ENCODE results near the gene LECT2. TPM values are rescaled to one million over a fixed set of nuclear protein-coding genes. Genes with fewer than 3 reads are reported as not detected.

LECT2 gene
- total RNA-seq, 1 donor from 2014 or later: not detected

GRCh38 chr5:135966165-135966564 lies 11.4 kb upstream of the LECT2 start:
- no peak for DNase-seq
- Histone ChIP-seq H3K27me3 (ENCODE audit: low read depth) (no peaks in the 10 kb centered on the region), H3K9me3 (replicated peaks) (no peaks in the 10 kb centered on the region), H3K4me1 (peaks cover 4% of the 10 kb centered on the region), H3K36me3 (no peaks in the 10 kb centered on the region), H3K4me3 (no peak overlapping the region), H3K27ac (replicated peaks) (no peak overlapping the region)
- intact Hi-C loops (cut with micrococcal nuclease): no loop called here
- TF ChIP-seq, protein P1, sequence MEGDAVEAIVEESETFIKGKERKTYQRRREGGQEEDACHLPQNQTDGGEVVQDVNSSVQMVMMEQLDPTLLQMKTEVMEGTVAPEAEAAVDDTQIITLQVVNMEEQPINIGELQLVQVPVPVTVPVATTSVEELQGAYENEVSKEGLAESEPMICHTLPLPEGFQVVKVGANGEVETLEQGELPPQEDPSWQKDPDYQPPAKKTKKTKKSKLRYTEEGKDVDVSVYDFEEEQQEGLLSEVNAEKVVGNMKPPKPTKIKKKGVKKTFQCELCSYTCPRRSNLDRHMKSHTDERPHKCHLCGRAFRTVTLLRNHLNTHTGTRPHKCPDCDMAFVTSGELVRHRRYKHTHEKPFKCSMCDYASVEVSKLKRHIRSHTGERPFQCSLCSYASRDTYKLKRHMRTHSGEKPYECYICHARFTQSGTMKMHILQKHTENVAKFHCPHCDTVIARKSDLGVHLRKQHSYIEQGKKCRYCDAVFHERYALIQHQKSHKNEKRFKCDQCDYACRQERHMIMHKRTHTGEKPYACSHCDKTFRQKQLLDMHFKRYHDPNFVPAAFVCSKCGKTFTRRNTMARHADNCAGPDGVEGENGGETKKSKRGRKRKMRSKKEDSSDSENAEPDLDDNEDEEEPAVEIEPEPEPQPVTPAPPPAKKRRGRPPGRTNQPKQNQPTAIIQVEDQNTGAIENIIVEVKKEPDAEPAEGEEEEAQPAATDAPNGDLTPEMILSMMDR (IDR thresholded peaks at IDR 0.05; ENCODE audit: borderline replicate concordance): peak; percentile 35

DNA sequence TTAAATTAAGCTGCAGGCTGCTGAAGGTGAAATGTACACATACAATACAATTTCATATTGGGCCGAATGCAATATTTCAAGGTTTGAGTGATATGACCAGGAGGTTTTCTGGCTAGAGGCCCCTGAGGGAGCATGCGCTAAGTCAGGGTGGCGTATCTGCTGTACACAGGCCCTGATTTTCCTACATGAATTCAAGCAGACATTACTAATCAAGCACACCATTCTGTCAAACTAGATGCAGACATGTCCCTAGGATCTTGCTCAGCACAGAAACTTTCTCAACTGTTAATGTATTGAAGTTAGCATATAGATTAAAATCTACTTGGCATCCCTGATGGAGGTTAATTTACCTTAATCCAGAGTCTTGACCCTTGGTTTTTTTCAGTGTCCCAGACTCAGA lies 10.7 kb upstream of the LECT2 start:
- Histone ChIP-seq H3K9me3 (replicated peaks) (no peaks in the 10 kb centered on the region), H3K4me1 (peaks cover 4% of the 10 kb centered on the region), H3K27ac (replicated peaks) (no peak overlapping the region), H3K4me3 (no peak overlapping the region), H3K27me3 (ENCODE audit: low read depth) (no peaks in the 10 kb centered on the region), H3K36me3 (no peaks in the 10 kb centered on the region)
- intact Hi-C loops (cut with micrococcal nuclease): no loop called here
- TF ChIP-seq, protein P1 (IDR thresholded peaks at IDR 0.05; ENCODE audit: borderline replicate concordance): no peak
- DNase-seq: no peak

DNA sequence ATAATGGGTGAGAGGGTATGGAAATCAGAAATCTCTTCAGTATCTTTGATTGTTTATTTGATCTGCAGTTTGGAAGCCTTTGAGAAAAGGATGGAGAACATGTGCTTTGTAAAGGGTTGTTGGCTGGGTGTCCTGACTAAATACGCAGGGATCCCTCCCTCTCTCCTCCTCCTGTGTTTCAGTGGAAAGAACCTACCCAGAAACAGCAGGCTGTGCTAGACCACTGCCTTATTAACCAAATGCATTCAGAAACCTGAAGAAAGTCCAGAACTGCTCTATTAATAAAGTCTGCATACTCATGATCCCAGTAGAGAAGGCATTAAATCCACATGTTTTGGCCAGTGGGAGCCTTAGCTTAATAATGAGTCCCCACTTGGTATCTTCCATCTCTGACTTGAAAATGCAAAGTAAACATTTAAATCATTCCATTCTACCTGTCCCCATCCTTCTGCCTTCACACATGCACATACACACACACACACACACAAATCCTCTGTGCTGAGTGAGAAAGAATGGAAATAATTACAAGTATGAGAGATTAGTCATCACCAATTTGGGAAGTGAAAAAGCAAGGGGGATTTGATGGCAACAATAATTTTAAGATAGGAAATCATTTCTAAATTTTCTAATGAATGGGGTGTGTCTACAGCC lies 10.0 kb upstream of the LECT2 start:
- H3K4me1 ChIP-seq: peaks cover 4% of the 10 kb centered on the region
- no peak for DNase-seq
- H3K4me3 ChIP-seq: no peak overlapping the region
- intact Hi-C loops (cut with micrococcal nuclease): no loop called here
- no peak overlapping the region for H3K27ac ChIP-seq (replicated peaks)
- no peaks in the 10 kb centered on the region for H3K36me3 ChIP-seq
- H3K9me3 ChIP-seq (replicated peaks): no peaks in the 10 kb centered on the region
- no peaks in the 10 kb centered on the region for H3K27me3 ChIP-seq (ENCODE audit: low read depth)
- TF ChIP-seq, protein P1 (IDR thresholded peaks at IDR 0.05; ENCODE audit: borderline replicate concordance): no peak

GRCh38 chr5:135955525-135955924 lies 742 bp upstream of the LECT2 start:
- Histone ChIP-seq H3K4me1 (no peaks in the 10 kb centered on the region), H3K27me3 (ENCODE audit: low read depth) (peaks cover 15% of the 10 kb centered on the region), H3K27ac (replicated peaks) (no peak overlapping the region), H3K4me3 (no peak overlapping the region), H3K36me3 (no peaks in the 10 kb centered on the region), H3K9me3 (replicated peaks) (no peaks in the 10 kb centered on the region)
- intact Hi-C loops (cut with micrococcal nuclease): no loop called here
- no peak for DNase-seq
- TF ChIP-seq, protein P1 (IDR thresholded peaks at IDR 0.05; ENCODE audit: borderline replicate concordance): no peak

- no peaks in the 10 kb centered on the region for H3K36me3 ChIP-seq
- no peak overlapping the region for H3K4me3 ChIP-seq
- intact Hi-C loops (cut with micrococcal nuclease): no loop called here
- H3K27ac ChIP-seq (replicated peaks): no peak overlapping the region
- H3K4me1 ChIP-seq: no peaks in the 10 kb centered on the region
- H3K9me3 ChIP-seq (replicated peaks): no peaks in the 10 kb centered on the region
- TF ChIP-seq, protein P1 (IDR thresholded peaks at IDR 0.05; ENCODE audit: borderline replicate concordance): no peak
- H3K27me3 ChIP-seq (ENCODE audit: low read depth): peaks cover 15% of the 10 kb centered on the region
- no peak for DNase-seq
These were observed 933 bp downstream of the LECT2 start for GRCh38 chr5:135953850-135954249.
